Islet of Langerhans (tissue), 1 donor: ENCODE data around the gene DPYSL3.

Source experiments
- FAIRE-seq: peaks from one replicate; lab custom pipeline; 2011; peaks lifted over from hg19 to GRCh38; lab: Jason Lieb, UNC

Gene DPYSL3

GRCh38 chr5:147512659-147513379 is 3.0 kb upstream of the DPYSL3 start:
- no peak for FAIRE-seq

GRCh38 chr5:147510885-147511284 is 1.0 kb upstream of the DPYSL3 start:
- no peak for FAIRE-seq

DNA sequence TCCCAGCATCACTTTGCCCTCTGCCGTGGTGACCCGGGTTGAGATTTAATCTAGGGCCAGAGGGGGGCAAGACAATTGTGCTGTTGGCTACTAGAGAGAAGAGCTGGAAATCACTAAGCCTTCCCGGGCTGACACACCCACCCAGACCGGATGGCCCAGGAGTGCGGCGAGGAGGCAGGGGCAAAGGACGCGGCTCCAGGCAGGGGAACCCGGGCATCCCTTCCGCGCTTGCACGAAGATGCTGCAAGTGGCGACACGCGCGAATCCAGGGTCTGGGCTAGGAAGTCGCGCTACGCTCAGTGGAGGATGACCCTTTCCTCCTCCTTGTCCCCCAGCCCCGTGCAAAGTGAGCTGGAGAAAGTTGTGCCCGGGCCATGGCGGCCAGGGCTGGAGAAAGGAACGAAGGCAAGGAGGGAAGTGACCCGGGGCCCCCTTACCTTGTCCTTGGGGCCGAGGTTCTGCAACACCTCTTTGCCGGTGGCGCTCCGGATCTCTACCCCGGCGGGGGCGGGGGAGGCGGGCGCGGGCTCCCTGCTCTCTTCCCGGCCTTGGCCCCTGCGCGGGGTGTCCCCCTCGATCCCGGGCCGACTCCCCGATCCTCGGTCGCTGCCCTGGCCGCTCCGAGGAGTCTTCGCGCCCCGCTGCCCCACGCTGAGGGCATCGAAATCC is 693 bp downstream of the DPYSL3 start:
- no peak for FAIRE-seq

DNA sequence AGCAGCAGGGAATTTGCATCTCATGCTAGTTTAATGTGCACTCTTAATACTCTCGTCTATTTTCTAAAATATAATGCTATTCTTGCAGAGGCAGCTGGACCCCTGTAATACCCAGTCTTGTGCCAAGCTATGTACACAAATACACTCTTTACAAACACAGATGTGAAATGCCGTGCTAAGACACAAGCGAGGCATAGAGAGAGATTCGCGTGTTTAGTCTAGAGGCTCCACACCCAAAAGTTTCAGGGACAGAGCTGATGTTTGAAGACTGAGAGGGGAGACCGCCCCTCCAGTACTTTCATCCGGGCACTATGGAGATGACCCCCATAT is 1.2 kb downstream of the DPYSL3 start:
- FAIRE-seq: no peak

- FAIRE-seq: no peak
These were observed 2.3 kb downstream of the DPYSL3 start for GRCh38 chr5:147507480-147508126.

GRCh38 chr5:147504535-147504934 is 5.3 kb downstream of the DPYSL3 start:
- FAIRE-seq: no peak

DNA sequence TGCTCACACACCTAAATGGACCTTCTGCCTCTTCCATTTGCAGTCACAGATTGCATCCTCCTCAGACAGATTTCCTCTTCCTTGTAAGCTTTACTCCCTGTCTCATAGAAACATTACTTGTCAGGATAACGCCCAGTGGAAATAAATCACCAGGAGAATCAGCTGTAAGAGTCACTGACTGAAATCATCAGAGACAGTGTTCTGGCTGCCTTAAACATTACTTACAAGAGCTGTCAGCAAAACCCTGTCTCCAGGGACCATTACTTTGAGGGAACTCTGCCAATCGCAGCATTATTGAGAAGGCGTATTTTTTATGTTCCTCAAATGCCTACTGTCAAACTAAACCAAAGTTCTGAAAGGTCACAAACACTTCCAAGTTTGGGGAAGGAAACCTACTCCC is 5.9 kb downstream of the DPYSL3 start:
- FAIRE-seq: no peak

DNA sequence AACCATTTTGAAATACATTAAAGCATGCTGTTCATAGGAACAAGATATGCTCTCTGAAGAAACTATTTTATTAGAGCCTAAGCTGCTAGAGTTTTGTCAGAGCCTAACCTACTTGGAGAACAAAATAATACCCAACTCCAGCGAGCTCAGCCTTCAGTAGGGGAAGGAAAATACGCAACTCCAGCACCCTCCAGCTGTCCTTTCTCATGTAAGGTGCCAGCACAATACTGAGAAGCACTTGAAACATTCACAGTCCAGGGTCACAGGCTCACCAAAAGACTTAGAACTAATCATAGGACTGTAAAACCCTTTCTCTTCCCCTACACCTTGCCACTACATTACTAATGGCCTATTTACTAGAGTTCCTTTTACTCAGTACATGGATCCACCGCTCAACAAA is 18.9 kb downstream of the DPYSL3 start:
- no peak for FAIRE-seq

- FAIRE-seq: no peak
These were observed 22.7 kb downstream of the DPYSL3 start for GRCh38 chr5:147487031-147487750.

DNA sequence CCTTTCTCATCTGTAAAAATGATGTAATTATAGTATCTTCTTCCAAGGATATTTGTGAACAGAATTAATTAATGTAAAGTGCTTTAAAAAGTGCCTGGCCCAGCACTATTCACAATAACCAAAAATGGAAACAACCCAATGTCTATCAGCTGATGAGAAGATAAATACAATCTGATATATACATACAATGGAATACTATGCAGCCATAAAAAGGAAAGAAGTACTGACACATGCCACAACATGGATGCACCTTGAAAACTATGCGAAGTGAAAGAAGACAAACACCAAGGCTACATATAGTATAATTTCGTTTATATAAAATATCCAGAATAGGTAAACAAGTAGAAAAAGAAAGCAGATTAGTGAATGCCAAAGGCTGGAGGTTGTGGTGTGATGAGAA is 24.1 kb downstream of the DPYSL3 start:
- FAIRE-seq: no peak

GRCh38 chr5:147485046-147485445 is 24.8 kb downstream of the DPYSL3 start:
- peak; percentile 62 for FAIRE-seq

DNA sequence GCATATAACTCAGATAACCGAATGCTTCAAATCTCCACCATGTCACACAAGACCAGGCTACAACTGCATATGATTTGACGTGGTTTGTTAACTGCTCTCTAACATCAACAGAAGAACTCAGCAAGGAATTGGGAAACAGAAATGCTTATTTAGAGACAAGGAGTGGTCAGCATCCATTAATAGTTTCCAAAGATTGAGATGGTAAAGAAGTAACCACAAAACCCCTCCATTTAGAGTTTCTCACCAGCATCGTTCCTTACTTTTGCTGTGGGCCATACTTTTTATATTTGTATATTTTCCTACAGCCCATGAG is 25.2 kb downstream of the DPYSL3 start:
- FAIRE-seq: no peak

DNA sequence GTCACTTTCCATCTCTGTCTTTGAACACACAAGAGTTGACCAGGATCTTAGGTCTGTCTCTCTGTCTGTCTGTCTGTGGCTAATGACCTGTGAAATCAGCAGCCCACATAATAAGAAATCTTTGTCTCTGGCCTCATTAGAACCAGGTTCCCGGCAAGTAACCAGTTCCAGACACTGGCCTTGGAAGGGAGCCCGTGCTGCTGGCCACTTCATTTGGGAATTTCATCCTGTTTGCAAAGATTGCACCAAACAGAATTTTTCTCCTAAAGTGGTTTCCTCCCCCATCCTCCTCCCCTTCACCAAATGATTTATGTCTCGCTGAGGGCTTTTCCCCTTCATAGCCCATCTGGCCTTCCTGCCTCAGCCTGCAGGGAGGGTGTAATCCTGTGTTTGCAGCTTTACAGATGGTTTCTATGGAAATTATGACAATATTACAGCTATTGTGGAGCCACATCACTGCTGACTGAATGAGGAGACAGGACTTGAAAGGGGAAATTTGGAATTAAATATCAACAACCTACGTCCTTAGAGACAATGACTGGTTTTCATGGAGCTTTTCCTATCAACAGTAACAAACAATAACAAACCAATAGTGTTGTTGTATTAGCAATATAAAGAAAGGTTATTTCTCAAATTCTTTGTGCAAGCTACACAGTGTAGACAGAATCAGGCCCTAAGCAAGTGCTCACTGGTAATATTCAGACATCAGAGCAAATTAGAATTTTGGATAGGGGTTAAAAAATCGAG is 25.7 kb downstream of the DPYSL3 start:
- FAIRE-seq: peak; percentile 93

GRCh38 chr5:147483188-147483790 is 26.6 kb downstream of the DPYSL3 start:
- peak; percentile 99 for FAIRE-seq

- FAIRE-seq: no peak
These were observed 27.1 kb downstream of the DPYSL3 start for GRCh38 chr5:147482706-147483180.

DNA sequence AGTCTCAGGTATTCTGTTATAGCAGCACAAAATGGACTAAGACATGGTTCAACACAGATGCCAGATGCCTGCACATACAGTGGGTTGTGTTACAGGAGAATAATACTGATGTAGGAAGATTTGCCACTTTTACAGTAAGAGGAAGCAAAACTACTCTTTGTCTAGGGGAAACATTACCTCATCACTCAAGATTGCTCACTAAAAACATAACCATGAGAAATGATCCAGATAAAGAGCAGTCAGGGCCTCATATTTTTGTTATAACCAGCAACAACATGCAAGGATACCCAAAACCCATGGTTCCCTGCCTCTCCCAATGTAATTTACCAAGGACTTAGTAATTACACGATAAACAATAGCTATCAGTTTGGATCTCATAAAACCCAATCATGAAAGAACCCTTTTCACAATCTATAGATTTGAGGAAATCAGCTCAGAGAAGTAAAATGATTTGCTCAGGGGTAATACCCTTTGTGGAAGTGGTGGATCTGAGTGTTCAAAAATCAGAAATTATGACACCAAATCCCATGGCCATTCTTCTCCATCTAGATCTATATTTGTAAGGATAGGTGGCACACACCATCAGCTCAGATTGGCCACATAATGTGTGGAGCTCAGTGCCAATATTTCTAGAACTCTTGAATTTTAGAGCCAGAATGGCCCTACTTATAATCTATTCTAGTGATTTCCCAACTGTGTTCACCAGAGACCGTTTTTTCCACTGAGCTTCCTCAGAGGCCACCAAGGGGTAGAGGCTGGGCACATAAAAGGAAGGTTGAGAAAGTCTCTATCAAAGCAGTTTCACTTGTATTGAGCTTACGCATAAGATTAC is 27.8 kb downstream of the DPYSL3 start:
- FAIRE-seq: no peak

DNA sequence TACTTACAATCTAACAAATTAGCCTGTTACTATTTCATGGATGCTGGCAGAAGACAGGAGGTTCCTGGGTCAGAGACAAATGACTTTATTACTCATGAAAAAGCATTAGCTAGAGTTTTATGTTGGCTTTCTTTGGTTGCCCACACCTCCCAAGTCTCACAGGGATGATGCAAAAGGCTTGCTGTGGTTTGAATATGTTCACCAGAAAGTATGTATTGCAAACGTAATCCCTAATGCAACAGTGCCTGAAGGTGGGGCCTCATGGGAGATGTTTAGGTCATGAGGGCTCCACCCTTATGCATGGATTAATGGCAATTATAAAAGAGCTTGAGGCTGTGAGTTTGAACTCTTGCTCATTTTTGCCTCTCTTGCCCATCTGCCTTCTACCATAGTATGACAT is 28.5 kb downstream of the DPYSL3 start:
- FAIRE-seq: no peak

GRCh38 chr5:147479949-147480348 is 29.9 kb downstream of the DPYSL3 start:
- peak; percentile 79 for FAIRE-seq

GRCh38 chr5:147479444-147479843 is 30.4 kb downstream of the DPYSL3 start:
- no peak for FAIRE-seq

GRCh38 chr5:147474140-147474539 is 35.7 kb downstream of the DPYSL3 start:
- FAIRE-seq: no peak
